GM12878 (cell line): ENCODE data around the gene NDUFV2. TPM values are rescaled to one million over a fixed set of nuclear protein-coding genes. Genes with fewer than 3 reads are reported as not detected.

Experiments
- ATAC-seq: fragments of 200-7000 bp; cut with Tn5 transposase; 3 replicates; pipeline ENCODE4 v1.9.1; 2020; ENCODE audit warnings: mild to moderate bottlenecking, moderate library complexity
- BruUV-seq: library from RNA; stranded (reverse); fragments of 400-500 nt; replicated peaks from 2 replicates; lab custom pipeline; 2021; lab: Mats Ljungman, UMichigan
- CTCF ChIA-PET: fragments of 300-600 bp; sonication (Branson Sonifier 250); formaldehyde crosslinking; extraction: SDS; loops from one replicate; lab custom pipeline; 2021; ENCODE audit warnings: inconsistent platforms; lab: Yijun Ruan, JAX
- POLR2A ChIA-PET: fragments of 350-600 bp; formaldehyde crosslinking; extraction: SDS; loops from one replicate; lab custom pipeline; 2021; ENCODE audit warnings: inconsistent platforms; lab: Charles Lee
- RAD21 ChIA-PET: fragments of 300-600 bp; sonication (Branson Sonifier 250); formaldehyde crosslinking; loops from one replicate; lab custom pipeline; 2023; ENCODE audit warnings: antibody characterized with exemption; ENCODE audit not compliant: unreplicated experiment; lab: Charles Lee
- SMC1A ChIA-PET: fragments of 300-600 bp; sonication (Branson Sonifier 250); formaldehyde crosslinking; loops from one replicate; lab custom pipeline; 2023; ENCODE audit not compliant: unreplicated experiment, uncharacterized antibody; lab: Charles Lee
- DNase-seq: peaks from one replicate; pipeline ENCODE4 v3.0.0-alpha.2; 2011; ENCODE audit warnings: low read depth, low spot score
- FAIRE-seq: peaks from 3 replicates; lab custom pipeline; 2011; peaks lifted over from hg19 to GRCh38; lab: Jason Lieb, UNC
- H2AFZ ChIP-seq: 2 replicates; pipeline ENCODE4 v1.6.0; 2011; ENCODE audit warnings: low read depth, low read length, control low read depth; ENCODE audit not compliant: control insufficient read depth
- H3K27ac ChIP-seq: 2 replicates; pipeline ENCODE4 v1.5.1; 2011; ENCODE audit warnings: control low read depth; ENCODE audit not compliant: control insufficient read depth, insufficient read depth
- H3K27me3 ChIP-seq, 2 experiments: replicated peaks in 1 of 2; 2 replicates each; pipeline versions ENCODE4 v1.6.0 to v1.6.1; 2011; ENCODE audit warnings: low read length in 1 of 2; ENCODE audit not compliant: control insufficient read depth in 2 of 2, insufficient read depth in 2 of 2
- H3K36me3 ChIP-seq, 2 experiments: 2 replicates each; pipeline ENCODE4 v1.5.1; 2011; ENCODE audit warnings: low read length in 1 of 2; ENCODE audit not compliant: control insufficient read depth in 2 of 2, insufficient read depth in 2 of 2
- H3K4me1 ChIP-seq: 2 replicates; pipeline ENCODE4 v1.6.1; 2011; ENCODE audit warnings: mild to moderate bottlenecking, low read length, moderate library complexity, mixed read lengths; ENCODE audit not compliant: control insufficient read depth, insufficient read depth
- H3K4me2 ChIP-seq: 2 replicates; pipeline ENCODE4 v1.6.0; 2011; ENCODE audit warnings: control low read depth; ENCODE audit not compliant: control insufficient read depth, insufficient read depth
- H3K4me3 ChIP-seq: fragments of 200-600 bp; sonication (generic); 2 replicates; pipeline ENCODE4 v1.5.1; 2016
- H3K79me2 ChIP-seq: 2 replicates; pipeline ENCODE4 v1.6.0; 2011; ENCODE audit warnings: low read length; ENCODE audit not compliant: control insufficient read depth, insufficient read depth
- H3K9ac ChIP-seq: 2 replicates; pipeline ENCODE4 v1.8.0; 2011; ENCODE audit warnings: low read length, control low read depth, mixed read lengths; ENCODE audit not compliant: control insufficient read depth, insufficient read depth
- H3K9me3 ChIP-seq: replicated peaks from 3 replicates; pipeline ENCODE4 v1.5.1; 2011; ENCODE audit warnings: mild to moderate bottlenecking, low read length; ENCODE audit not compliant: control insufficient read depth, insufficient read depth
- H4K20me1 ChIP-seq: 2 replicates; pipeline ENCODE4 v1.6.0; 2011; ENCODE audit not compliant: control insufficient read depth, insufficient read depth
- BCL11A ChIP-seq: IDR thresholded peaks from 2 replicates; pipeline ENCODE4 v1.6.1; 2011; ENCODE audit warnings: low read depth, low read length
- BHLHE40 ChIP-seq, 2 experiments: fragments of 450-650 bp in 1 of 2; IDR thresholded peaks; 2 replicates each; pipeline ENCODE4 v1.6.1; 2011 to 2017; ENCODE audit warnings: low read depth in 2 of 2, borderline replicate concordance in 1 of 2, improper control_type of control experiment in 1 of 2, low read length in 1 of 2, mild to moderate bottlenecking in 1 of 2
- CBFB ChIP-seq: IDR thresholded peaks from 2 replicates; pipeline ENCODE4 v1.6.1; 2016; ENCODE audit warnings: antibody characterized with exemption, low read depth
- CREB1 ChIP-seq: IDR thresholded peaks from 2 replicates; pipeline ENCODE4 v1.6.1; 2012; ENCODE audit warnings: low read depth, mild to moderate bottlenecking, inconsistent platforms
- EP300 ChIP-seq, 2 experiments: fragments of 150-350 bp in 1 of 2; IDR thresholded peaks; 2 replicates each; pipeline ENCODE4 v1.6.1; 2011 to 2012; ENCODE audit warnings: low read depth in 2 of 2, low read length in 2 of 2, borderline replicate concordance in 1 of 2, improper control_type of control experiment in 1 of 2, inconsistent platforms in 1 of 2; ENCODE audit not compliant: control insufficient read depth in 1 of 2
- FOS ChIP-seq: IDR thresholded peaks from 3 replicates; pipeline ENCODE4 v1.6.1; 2011; ENCODE audit warnings: borderline replicate concordance; ENCODE audit not compliant: insufficient read length; ENCODE audit errors: extremely low read depth
- GATAD2B ChIP-seq: fragments of 450-650 bp; conservative IDR thresholded peaks from 2 replicates; pipeline ENCODE4 v1.6.1; 2017; ENCODE audit warnings: low read depth, mild to moderate bottlenecking, moderate library complexity
- HDAC2 ChIP-seq: fragments of 200-600 bp; sonication (generic); IDR thresholded peaks from 2 replicates; pipeline ENCODE4 v1.6.1; 2017
- HSF1 ChIP-seq: fragments of 150-350 bp; IDR thresholded peaks from 2 replicates; pipeline ENCODE4 v1.6.1; 2014; ENCODE audit warnings: mild to moderate bottlenecking, low read depth, low read length
- IKZF1 ChIP-seq: fragments of 450-650 bp; conservative IDR thresholded peaks from 2 replicates; pipeline ENCODE4 v1.6.1; 2017; ENCODE audit warnings: antibody characterized with exemption, mild to moderate bottlenecking
- NFIC ChIP-seq: IDR thresholded peaks from 2 replicates; pipeline ENCODE4 v1.6.1; 2012; ENCODE audit warnings: low read depth, mild to moderate bottlenecking, inconsistent platforms, low read length, moderate library complexity
- NR2C1 ChIP-seq: fragments of 450-650 bp; IDR thresholded peaks from 2 replicates; pipeline ENCODE4 v1.6.1; 2017; ENCODE audit warnings: antibody characterized with exemption, mild to moderate bottlenecking, moderate library complexity
- RAD21 ChIP-seq: IDR thresholded peaks from 2 replicates; pipeline ENCODE4 v1.6.1; 2011; ENCODE audit warnings: mild to moderate bottlenecking, low read depth, low read length, moderate library complexity; ENCODE audit not compliant: insufficient read depth
- SMC3 ChIP-seq: IDR thresholded peaks from 2 replicates; pipeline ENCODE4 v1.6.1; 2011; ENCODE audit warnings: low read length, improper control_type of control experiment, borderline replicate concordance
- SREBF1 ChIP-seq: IDR thresholded peaks from 2 replicates; pipeline ENCODE4 v1.6.1; 2012; ENCODE audit warnings: mild to moderate bottlenecking, low read length
- SREBF2 ChIP-seq: IDR thresholded peaks from 2 replicates; pipeline ENCODE4 v1.6.1; 2012; ENCODE audit warnings: mild to moderate bottlenecking, low read length
- USF1 ChIP-seq: IDR thresholded peaks from 2 replicates; pipeline ENCODE4 v1.6.1; 2011; ENCODE audit warnings: borderline replicate concordance, low read depth, mild to moderate bottlenecking, moderate library complexity, mixed read lengths, low read length; ENCODE audit not compliant: insufficient read depth; ENCODE audit errors: extremely low read length
- YY1 ChIP-seq: IDR thresholded peaks from 2 replicates; pipeline ENCODE4 v1.6.1; 2011; ENCODE audit warnings: low read depth, mild to moderate bottlenecking, low read length
- WGBS: methylation state at CpG from one replicate; pipeline ENCODE4 v1.1.6; 2016; ENCODE audit warnings: low lambda C conversion rate; ENCODE audit not compliant: insufficient replicate concordance, insufficient coverage; ENCODE audit errors: missing lambda C conversion rate; 5-methylcytosine and 5-hydroxymethylcytosine counted together
- in situ Hi-C: fragments of 300-500 bp; cut with MboI; formaldehyde crosslinking; loops from 9 replicates; pipeline ENCODE4 v1.14.3; 2018; ENCODE audit warnings: mixed read lengths
- intact Hi-C: fragments of 100-400 bp; cut with micrococcal nuclease; formaldehyde crosslinking; loops from one replicate; pipeline ENCODE4 v1.14.2; 2022; ENCODE audit not compliant: unreplicated experiment
- polyA plus RNA-seq, 11 experiments: library from polyadenylated mRNA; depleted of rRNA in 4 of 11; unstranded in 6 of 11; stranded (reverse) in 5 of 11; fragments of >200 nt; fragmentation: Nextera tagmentation in 4 of 11; fragmentation: Illumina TruSeq in 1 of 11; extraction: Ambion mirVana in 4 of 11; extraction: Trizol in 1 of 11; gene quantifications; 1 replicate in 1 of 11; 2 replicates in 10 of 11; pipeline versions ENCODE4 v1.2.1 to v1.2.3, GENCODE V29; 2011 to 2016; ENCODE audit warnings: inconsistent platforms in 2 of 11, missing spikeins in 2 of 11, low read depth in 1 of 11
- total RNA-seq, 4 experiments: library from RNA; depleted of rRNA in 3 of 4; stranded (reverse); fragments of >200 nt in 3 of 4; fragmentation: Illumina TruSeq in 1 of 4; extraction: Trizol in 1 of 4; gene quantifications; 2 replicates each; pipeline versions ENCODE4 v1.2.1 to v1.2.3, GENCODE V29; 2013 to 2021

Gene NDUFV2
- total and polyA plus RNA-seq, 10 of the 15 experiments (the other 5 are each of a cell fraction or from before 2014, with no cell fraction given) = 236 to 590 (median 321) TPM

GRCh38 chr18:9082711-9083510 lies 19.6 kb upstream of the NDUFV2 start:
- Histone ChIP-seq H3K36me3 (no peaks in the 10 kb centered on the region), H3K27ac (peak overlapping the region; percentile 54), H3K79me2 (no peaks in the 10 kb centered on the region), H3K4me2 (peak overlapping the region; percentile 62), H3K9me3 (no peaks in the 10 kb centered on the region), H4K20me1 (no peaks in the 10 kb centered on the region), H3K4me3 (peak overlapping the region; percentile 43), H2AFZ (peak overlapping the region; percentile 57), H3K27me3 (no peaks in the 10 kb centered on the region), H3K9ac (peak overlapping the region; percentile 17; the same call in 1 of the 2 replicates), H3K4me1 (peaks cover 11% of the 10 kb centered on the region; the same call in 1 of the 2 replicates)
- ChIA-PET POLR2A (interaction anchor here (0.5 to 1.9 kb wide), 14 partner anchors 11 to 73 kb away, joined by 3 to 11 read pairs (median 6); partner anchors contain the start of gene NDUFV2), CTCF (interaction anchor here (0.7 to 2.7 kb wide), 22 partner anchors 10 to 434 kb away, joined by 3 to 32 read pairs (median 6); partner anchors contain the start of gene NDUFV2), SMC1A (interaction anchor here (0.7 to 3.1 kb wide), 23 partner anchors 9 to 482 kb away, joined by 3 to 59 read pairs (median 7); partner anchors contain the start of genes ANKRD12 and NDUFV2), RAD21 (interaction anchor here (0.7 to 2.1 kb wide), 28 partner anchors 9 to 438 kb away, joined by 3 to 21 read pairs (median 4); partner anchors contain the start of genes NDUFV2 and TWSG1)
- DNase-seq (peak; percentile 68), FAIRE-seq (peak; percentile 70), ATAC-seq (peak; percentile 98)
- in situ Hi-C loops = no loop called here
- under 1% methylated on average over 5 of the region's 5 CpGs for WGBS
- BruUV-seq = no TSS peak
- intact Hi-C loops = no loop called here
- TF ChIP-seq RAD21 = peak; percentile 48
- TF ChIP-seq USF1 = no peak
- TF ChIP-seq YY1 = no peak
- TF ChIP-seq HDAC2 = no peak
- no peak for TF ChIP-seq NR2C1
- TF ChIP-seq HSF1 = no peak
- peak; percentile 5; the same call in 1 of the 2 replicates for TF ChIP-seq SMC3
- peak; percentile 16 to 55; a peak in 2 of 4 replicates for TF ChIP-seq EP300 (IDR thresholded peaks at IDR 0.05; ENCODE audit: borderline replicate concordance in 1 of 2, control insufficient read depth in 1 of 2, low read depth in 2 of 2, low read length in 2 of 2)
- no peak for TF ChIP-seq FOS
- TF ChIP-seq GATAD2B = no peak; the same call in 1 of the 2 replicates
- TF ChIP-seq BHLHE40 (IDR thresholded peaks at IDR 0.05; ENCODE audit: borderline replicate concordance in 1 of 2, low read depth in 2 of 2, low read length in 1 of 2) = peak; percentile 11 to 13; a peak in 2 of 4 replicates
- no peak for TF ChIP-seq SREBF1
- TF ChIP-seq NFIC = peak; percentile 53; the same call in 1 of the 2 replicates
- peak; percentile 52; the same call in 1 of the 2 replicates for TF ChIP-seq CREB1
- no peak for TF ChIP-seq SREBF2
- TF ChIP-seq IKZF1 = peak; percentile 80
- TF ChIP-seq BCL11A = no peak
- TF ChIP-seq CBFB = 0 out of 2 replicates have a peak, but pooled peaks have one; percentile 43
